ENCODE results near the gene SETD3. TPM values are rescaled to one million over a fixed set of nuclear protein-coding genes. Genes with fewer than 3 reads are reported as not detected.
A peak's percentile ranks its signal among the peaks of the same experiment; 100 is the strongest.

The SETD3 gene
- total RNA-seq, 1 donor from 2014 or later, result 54.2 TPM

GRCh38 chr14:99374964-99375363 lies 105.7 kb downstream of the SETD3 start:
- TF ChIP-seq, protein P1, sequence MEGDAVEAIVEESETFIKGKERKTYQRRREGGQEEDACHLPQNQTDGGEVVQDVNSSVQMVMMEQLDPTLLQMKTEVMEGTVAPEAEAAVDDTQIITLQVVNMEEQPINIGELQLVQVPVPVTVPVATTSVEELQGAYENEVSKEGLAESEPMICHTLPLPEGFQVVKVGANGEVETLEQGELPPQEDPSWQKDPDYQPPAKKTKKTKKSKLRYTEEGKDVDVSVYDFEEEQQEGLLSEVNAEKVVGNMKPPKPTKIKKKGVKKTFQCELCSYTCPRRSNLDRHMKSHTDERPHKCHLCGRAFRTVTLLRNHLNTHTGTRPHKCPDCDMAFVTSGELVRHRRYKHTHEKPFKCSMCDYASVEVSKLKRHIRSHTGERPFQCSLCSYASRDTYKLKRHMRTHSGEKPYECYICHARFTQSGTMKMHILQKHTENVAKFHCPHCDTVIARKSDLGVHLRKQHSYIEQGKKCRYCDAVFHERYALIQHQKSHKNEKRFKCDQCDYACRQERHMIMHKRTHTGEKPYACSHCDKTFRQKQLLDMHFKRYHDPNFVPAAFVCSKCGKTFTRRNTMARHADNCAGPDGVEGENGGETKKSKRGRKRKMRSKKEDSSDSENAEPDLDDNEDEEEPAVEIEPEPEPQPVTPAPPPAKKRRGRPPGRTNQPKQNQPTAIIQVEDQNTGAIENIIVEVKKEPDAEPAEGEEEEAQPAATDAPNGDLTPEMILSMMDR (IDR thresholded peaks at IDR 0.05), result no peak
- Mint-ChIP-seq H3K27ac (ENCODE audit: unreplicated experiment) (no peak overlapping the region), H3K36me3 (ENCODE audit: low read depth) (peaks cover 2% of the 10 kb centered on the region), H3K4me3 (ENCODE audit: unreplicated experiment) (no peak overlapping the region), H3K4me1 (ENCODE audit: low read depth) (peaks cover 5% of the 10 kb centered on the region), H3K9me3 (ENCODE audit: low read depth) (peaks cover 5% of the 10 kb centered on the region), H3K27me3 (ENCODE audit: low read depth) (peaks cover 7% of the 10 kb centered on the region)
- DNase-seq (ENCODE audit: low spot score), result no peak

- TF ChIP-seq, protein P1 (IDR thresholded peaks at IDR 0.05), result no peak
- peaks cover 5% of the 10 kb centered on the region for H3K9me3 Mint-ChIP-seq (ENCODE audit: low read depth)
- no peak overlapping the region for H3K27ac Mint-ChIP-seq (ENCODE audit: unreplicated experiment)
- H3K36me3 Mint-ChIP-seq (ENCODE audit: low read depth), result no peaks in the 10 kb centered on the region
- peak; percentile 59 for DNase-seq (ENCODE audit: low spot score)
- H3K4me3 Mint-ChIP-seq (ENCODE audit: unreplicated experiment), result no peak overlapping the region
- peaks cover 7% of the 10 kb centered on the region for H3K4me1 Mint-ChIP-seq (ENCODE audit: low read depth)
- H3K27me3 Mint-ChIP-seq (ENCODE audit: low read depth), result no peaks in the 10 kb centered on the region
Measured at GRCh38 chr14:99363616-99364290, 116.9 kb downstream of the SETD3 start.

- H3K9me3 Mint-ChIP-seq (ENCODE audit: low read depth), result peaks cover 2% of the 10 kb centered on the region
Measured at GRCh38 chr14:99363051-99363450, 117.6 kb downstream of the SETD3 start.

GRCh38 chr14:99361596-99362215 lies 119.0 kb downstream of the SETD3 start:
- Mint-ChIP-seq H3K4me1 (ENCODE audit: low read depth) (peaks cover 7% of the 10 kb centered on the region), H3K9me3 (ENCODE audit: low read depth) (no peaks in the 10 kb centered on the region), H3K36me3 (ENCODE audit: low read depth) (no peaks in the 10 kb centered on the region), H3K4me3 (ENCODE audit: unreplicated experiment) (no peak overlapping the region), H3K27ac (ENCODE audit: unreplicated experiment) (no peak overlapping the region), H3K27me3 (ENCODE audit: low read depth) (no peaks in the 10 kb centered on the region)
- TF ChIP-seq, protein P1 (IDR thresholded peaks at IDR 0.05), result no peak
- peak; percentile 68 for DNase-seq (ENCODE audit: low spot score)

More at GRCh38 chr14:99363051-99363450, 117.6 kb downstream of the SETD3 start:
- DNase-seq (ENCODE audit: low spot score), result peak; percentile 67
- Mint-ChIP-seq H3K4me1 (ENCODE audit: low read depth) (peaks cover 7% of the 10 kb centered on the region), H3K36me3 (ENCODE audit: low read depth) (no peaks in the 10 kb centered on the region), H3K4me3 (ENCODE audit: unreplicated experiment) (no peak overlapping the region), H3K27me3 (ENCODE audit: low read depth) (no peaks in the 10 kb centered on the region), H3K27ac (ENCODE audit: unreplicated experiment) (no peak overlapping the region)
- TF ChIP-seq, protein P1 (IDR thresholded peaks at IDR 0.05), result no peak

DNA sequence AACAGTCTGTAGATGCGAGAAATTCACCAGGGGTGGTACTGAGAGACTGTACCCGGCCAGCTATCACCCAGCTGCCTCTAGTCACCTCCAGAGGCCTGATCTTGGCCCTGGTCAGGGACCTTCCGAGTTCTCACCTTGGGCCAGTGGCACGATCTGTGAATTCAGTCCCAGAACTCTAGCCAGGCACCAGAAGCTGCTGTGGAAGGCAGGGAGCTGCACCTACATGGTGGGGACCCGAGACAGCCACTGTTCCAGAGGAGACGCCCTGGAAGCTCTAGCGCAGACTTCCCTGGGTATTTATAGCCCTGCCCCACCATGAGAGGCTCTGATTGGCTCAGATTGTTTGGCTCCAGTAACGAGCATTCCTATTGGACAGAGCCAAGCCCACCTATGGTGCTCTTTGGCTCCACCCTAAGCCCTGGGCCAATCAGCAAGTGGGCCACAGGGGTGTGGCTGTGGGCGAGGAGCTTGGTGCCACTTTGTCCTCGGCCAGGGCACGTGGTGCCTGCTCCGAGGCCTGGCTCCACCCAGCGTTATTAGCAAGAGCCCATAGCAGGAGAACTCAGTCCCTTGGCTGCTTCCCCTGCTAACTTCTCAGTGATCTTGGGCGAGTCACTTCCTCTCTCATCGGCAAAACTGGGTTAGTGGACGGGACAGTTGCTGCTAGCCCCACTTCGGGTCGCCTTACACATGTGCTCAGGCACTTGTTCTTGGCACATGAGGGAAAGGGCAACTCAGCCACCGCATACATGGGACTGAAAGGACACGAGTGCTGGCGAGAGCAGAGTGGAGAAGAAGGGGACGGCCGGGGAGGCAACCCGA lies 119.7 kb downstream of the SETD3 start:
- H3K36me3 Mint-ChIP-seq (ENCODE audit: low read depth), result no peaks in the 10 kb centered on the region
- H3K4me1 Mint-ChIP-seq (ENCODE audit: low read depth), result peaks cover 7% of the 10 kb centered on the region
- TF ChIP-seq, protein P1 (IDR thresholded peaks at IDR 0.05), result no peak
- H3K9me3 Mint-ChIP-seq (ENCODE audit: low read depth), result no peaks in the 10 kb centered on the region
- DNase-seq (ENCODE audit: low spot score), result peak; percentile 67
- no peak overlapping the region for H3K27ac Mint-ChIP-seq (ENCODE audit: unreplicated experiment)
- no peaks in the 10 kb centered on the region for H3K27me3 Mint-ChIP-seq (ENCODE audit: low read depth)
- H3K4me3 Mint-ChIP-seq (ENCODE audit: unreplicated experiment), result no peak overlapping the region

All from chondrocyte (in vitro differentiated cells).